Right ventricle myocardium inferior (tissue), 1 donor: ENCODE data around the gene MIA. TPM values are rescaled to one million over a fixed set of nuclear protein-coding genes. Genes with fewer than 3 reads are reported as not detected.
"Not testable (repeated sequence)": the region's sequence is repeated elsewhere in the genome, so short reads cannot be mapped to it uniquely, and the experiment has no call there.

Experiments used
- ATAC-seq: fragments of 200-7000 bp; cut with Tn5 transposase; one replicate; pipeline ENCODE4 v1.9.1; 2020; ENCODE audit warnings: mild to moderate bottlenecking, moderate library complexity
- DNase-seq: peaks from one replicate; pipeline ENCODE4 v3.0.0; 2021; ENCODE audit errors: missing footprints
- intact Hi-C: fragments of 100-400 bp; cut with DNase I; formaldehyde crosslinking; loops from one replicate; pipeline ENCODE4 v1.11.0; 2022
- total RNA-seq: library from RNA; stranded (reverse); fragmentation: NEBNext Ultra II Directional; extraction: Animal tissue kit (Norgen Biotek cat#: 25700); gene quantifications from one replicate; pipeline ENCODE4 v1.2.1, GENCODE V29; 2021
- donor health status: DM: no; HTN: yes; CAD: no; lungs with severe emphysema.

MIA gene
- total RNA-seq, 1 donor from 2014 or later = not detected

DNA sequence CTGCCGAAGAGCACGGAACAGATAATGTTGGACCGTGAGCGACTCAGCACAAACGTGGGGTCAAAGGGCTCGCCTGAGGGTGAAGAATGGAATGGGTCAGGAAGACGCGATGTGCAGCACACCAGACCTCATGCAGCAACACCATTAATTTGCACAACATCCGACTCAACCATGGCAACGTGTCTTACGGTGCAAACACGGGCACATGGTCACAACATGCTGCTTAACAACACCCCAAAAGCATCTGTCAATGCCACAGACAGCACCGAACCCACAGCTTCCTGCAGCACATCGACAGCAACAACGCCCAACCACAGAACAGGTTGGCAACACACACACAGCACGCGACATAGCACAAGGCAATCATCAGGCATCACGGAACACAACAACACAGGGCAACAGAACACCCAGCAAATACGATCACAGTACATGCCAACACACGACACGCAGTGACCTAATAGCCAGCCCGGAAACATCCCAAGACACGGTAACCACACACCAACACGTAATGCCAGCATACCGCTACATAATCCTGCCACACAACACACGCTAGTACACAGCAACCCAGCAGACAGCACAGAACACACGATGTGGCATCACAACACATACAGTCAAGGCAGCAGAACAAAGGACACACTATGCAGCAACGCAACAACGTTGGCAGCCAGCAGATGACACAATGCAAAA is 51.5 kb downstream of the MIA start:
- ATAC-seq, intact Hi-C loops, DNase-seq: not testable (repeated sequence)

Other genes starting within 250 kb of the MIA start
- gene SHKBP1, start 198.6 kb upstream of the MIA start, total RNA-seq = 20.6 TPM
- gene LTBP4, start 174.2 kb upstream of the MIA start, total RNA-seq = 324 TPM
- 16.8 TPM for gene NUMBL, start 84.9 kb upstream of the MIA start, total RNA-seq
- gene COQ8B, start 58.6 kb upstream of the MIA start, total RNA-seq = 37.4 TPM
- gene ITPKC, start 58.4 kb upstream of the MIA start, total RNA-seq = 12.6 TPM
- 6.4 TPM for gene ACTMAP, start 25.0 kb upstream of the MIA start, total RNA-seq
- 32.4 TPM for gene SNRPA, start 24.3 kb upstream of the MIA start, total RNA-seq
- gene RAB4B, start 2.7 kb downstream of the MIA start, total RNA-seq = 13.3 TPM
- gene EGLN2, start 23.7 kb downstream of the MIA start, total RNA-seq = 68.0 TPM
- not detected for gene CYP2A6, start 74.9 kb downstream of the MIA start, total RNA-seq
- gene CYP2A7, start 106.7 kb downstream of the MIA start, total RNA-seq = not detected
- not detected for gene CYP2B6, start 215.8 kb downstream of the MIA start, total RNA-seq